ENCODE data around the gene WIPF3.

WIPF3 gene

DNA sequence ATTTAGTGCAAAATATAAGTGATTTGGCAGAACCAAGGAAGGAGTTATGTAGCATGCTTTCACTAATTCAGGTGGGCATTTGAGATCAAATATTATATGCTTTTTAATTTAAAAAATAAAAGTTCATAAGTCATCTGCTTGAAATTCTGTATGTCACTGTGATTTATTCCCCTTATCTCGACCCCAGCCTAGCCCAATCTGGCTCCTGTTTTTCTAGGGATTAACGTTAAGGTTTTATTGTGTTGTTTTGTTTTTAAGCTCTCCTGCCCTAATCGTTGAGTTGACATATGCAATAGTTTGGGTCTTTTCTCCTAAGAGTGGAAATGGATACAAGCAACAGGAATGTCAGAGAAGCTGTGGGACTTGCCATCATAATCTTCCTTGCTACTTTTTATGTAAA is 42.6 kb downstream of the WIPF3 start:
- H3K36me3 Mint-ChIP-seq (ENCODE audit: low read depth): no peaks in the 10 kb centered on the region
- H3K4me3 Mint-ChIP-seq: no peak overlapping the region
- DNase-seq: no peak
- no peaks in the 10 kb centered on the region for H3K9me3 Mint-ChIP-seq
- peaks cover 9% of the 10 kb centered on the region for H3K27me3 Mint-ChIP-seq
- no peak overlapping the region for H3K27ac Mint-ChIP-seq
- H3K4me1 Mint-ChIP-seq (ENCODE audit: low read depth): no peaks in the 10 kb centered on the region

DNA sequence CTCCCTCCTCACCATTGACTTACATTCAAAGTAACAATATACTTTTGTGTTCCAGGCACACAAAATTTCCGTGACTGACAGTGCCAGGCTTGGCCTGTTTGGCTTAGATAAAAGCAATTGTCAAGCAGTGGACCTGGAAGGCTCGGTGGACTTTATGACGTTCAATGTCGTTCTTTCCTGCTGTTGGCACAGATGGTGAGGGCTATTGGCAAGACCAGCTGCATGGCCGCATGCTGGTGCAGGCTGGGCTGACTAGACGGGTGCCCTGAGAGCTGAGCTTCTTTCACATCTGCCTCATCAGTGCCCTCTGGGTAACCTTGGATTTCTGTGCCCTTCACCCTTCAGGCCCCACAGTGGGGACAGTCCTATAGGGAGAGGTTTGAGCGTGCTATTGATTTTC is 45.2 kb downstream of the WIPF3 start:
- Mint-ChIP-seq H3K36me3 (ENCODE audit: low read depth) (no peaks in the 10 kb centered on the region), H3K4me1 (ENCODE audit: low read depth) (no peaks in the 10 kb centered on the region), H3K27ac (no peak overlapping the region), H3K9me3 (no peaks in the 10 kb centered on the region), H3K27me3 (peaks cover 12% of the 10 kb centered on the region), H3K4me3 (no peak overlapping the region)
- no peak for DNase-seq

DNA sequence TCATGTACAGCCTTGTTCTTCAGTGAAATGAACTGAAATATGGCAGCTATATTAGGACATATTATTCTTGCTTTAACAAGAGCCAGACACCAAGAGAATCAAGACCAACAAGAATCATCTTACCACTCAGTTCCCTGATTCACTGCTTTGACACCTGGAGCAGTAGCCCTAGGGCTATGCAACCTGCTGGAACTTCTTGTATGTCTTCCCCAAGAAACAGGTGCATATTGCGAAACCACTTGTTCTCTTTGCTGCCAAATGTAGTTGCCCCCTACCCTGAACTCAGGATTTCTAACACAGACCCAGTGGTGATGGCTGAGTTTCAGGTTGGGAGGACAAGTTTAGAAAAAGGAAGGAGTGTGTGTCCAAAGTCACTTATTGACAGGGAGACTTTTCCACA is 46.1 kb downstream of the WIPF3 start:
- Mint-ChIP-seq H3K4me3 (no peak overlapping the region), H3K36me3 (ENCODE audit: low read depth) (no peaks in the 10 kb centered on the region)

DNA sequence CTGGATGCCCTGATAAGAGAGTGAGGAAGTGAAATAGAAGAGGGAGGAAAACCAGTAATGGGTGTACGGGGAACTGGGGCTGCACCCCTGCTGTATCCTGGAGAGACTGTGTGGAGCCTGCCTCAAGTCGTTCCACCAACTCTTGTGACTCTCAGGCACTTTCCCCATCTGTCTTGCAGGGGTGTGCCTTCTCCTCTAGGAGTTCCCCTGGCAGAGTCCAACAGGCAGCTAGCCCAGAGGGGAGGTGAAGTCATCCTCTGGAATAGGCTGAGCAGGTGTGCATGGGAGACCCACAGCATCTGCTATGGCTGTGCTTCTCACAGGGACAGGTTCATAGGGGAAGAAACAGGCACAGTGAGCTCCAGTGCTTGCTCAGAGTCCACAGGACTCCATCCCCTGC is 46.8 kb downstream of the WIPF3 start:
- Mint-ChIP-seq H3K9me3 (no peaks in the 10 kb centered on the region), H3K27me3 (peaks cover 11% of the 10 kb centered on the region), H3K4me1 (ENCODE audit: low read depth) (no peaks in the 10 kb centered on the region), H3K36me3 (ENCODE audit: low read depth) (no peaks in the 10 kb centered on the region), H3K4me3 (no peak overlapping the region), H3K27ac (no peak overlapping the region)
- DNase-seq: no peak

More for the DNA sequence above, 46.1 kb downstream of the WIPF3 start:
- no peak for DNase-seq
- Mint-ChIP-seq H3K4me1 (ENCODE audit: low read depth) (no peaks in the 10 kb centered on the region), H3K27ac (no peak overlapping the region), H3K27me3 (peaks cover 12% of the 10 kb centered on the region), H3K9me3 (no peaks in the 10 kb centered on the region)

DNA sequence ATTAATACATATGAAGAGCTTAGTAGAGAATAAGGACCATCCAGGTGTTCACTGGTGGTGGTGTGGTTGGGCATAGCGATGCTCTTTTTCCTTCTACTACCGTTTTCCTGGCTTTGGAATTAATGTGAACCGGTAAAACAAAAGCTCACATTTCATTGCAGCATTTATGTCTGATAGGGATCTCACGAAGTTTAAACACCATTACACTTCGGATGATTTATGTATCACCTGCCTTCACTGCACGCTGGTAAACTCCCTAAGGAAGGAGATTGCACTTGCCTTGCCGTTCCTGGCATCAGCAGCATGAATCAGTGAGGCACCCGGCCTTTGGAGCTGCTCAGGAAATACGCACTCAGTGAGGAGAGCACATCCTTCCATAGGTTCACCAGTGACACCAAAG is 47.5 kb downstream of the WIPF3 start:
- Mint-ChIP-seq H3K36me3 (ENCODE audit: low read depth) (no peaks in the 10 kb centered on the region), H3K27ac (no peak overlapping the region), H3K4me1 (ENCODE audit: low read depth) (no peaks in the 10 kb centered on the region), H3K9me3 (no peaks in the 10 kb centered on the region), H3K27me3 (peaks cover 12% of the 10 kb centered on the region), H3K4me3 (no peak overlapping the region)
- no peak for DNase-seq

DNA sequence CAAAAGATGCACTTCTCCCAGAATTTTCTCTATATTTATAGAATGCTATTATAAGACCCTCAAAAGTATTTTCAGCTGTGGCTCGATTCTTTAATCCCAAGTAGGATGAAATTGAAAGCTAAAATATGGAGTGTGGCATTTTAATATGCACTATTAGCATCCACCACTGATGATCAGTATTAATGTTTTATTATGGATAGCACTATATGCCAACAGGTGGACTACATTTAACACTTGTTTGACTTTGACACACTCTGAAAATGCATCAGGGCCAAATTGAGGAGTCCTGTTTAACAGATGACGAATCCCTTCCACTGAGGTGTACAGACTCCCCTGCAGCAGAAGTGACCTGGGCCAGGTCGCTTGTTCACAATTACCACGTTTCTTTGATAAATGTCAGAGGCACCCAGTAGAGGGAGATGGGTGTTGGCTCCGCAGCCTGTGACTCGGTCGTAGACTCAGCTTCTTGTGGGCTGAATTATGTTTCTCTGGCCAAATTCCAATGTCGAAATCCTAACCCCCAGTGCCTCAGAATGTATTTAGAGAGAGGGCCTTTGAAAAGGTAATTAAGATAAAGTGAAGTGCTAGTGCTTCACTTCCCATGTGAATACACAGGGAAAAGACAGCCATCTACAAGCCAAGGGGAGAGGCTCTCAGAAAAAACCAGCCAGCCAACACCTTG is 48.1 kb downstream of the WIPF3 start:
- DNase-seq: no peak
- Mint-ChIP-seq H3K27me3 (peaks cover 15% of the 10 kb centered on the region), H3K36me3 (ENCODE audit: low read depth) (no peaks in the 10 kb centered on the region), H3K4me3 (no peak overlapping the region), H3K27ac (no peak overlapping the region), H3K4me1 (ENCODE audit: low read depth) (no peaks in the 10 kb centered on the region), H3K9me3 (no peaks in the 10 kb centered on the region)

DNA sequence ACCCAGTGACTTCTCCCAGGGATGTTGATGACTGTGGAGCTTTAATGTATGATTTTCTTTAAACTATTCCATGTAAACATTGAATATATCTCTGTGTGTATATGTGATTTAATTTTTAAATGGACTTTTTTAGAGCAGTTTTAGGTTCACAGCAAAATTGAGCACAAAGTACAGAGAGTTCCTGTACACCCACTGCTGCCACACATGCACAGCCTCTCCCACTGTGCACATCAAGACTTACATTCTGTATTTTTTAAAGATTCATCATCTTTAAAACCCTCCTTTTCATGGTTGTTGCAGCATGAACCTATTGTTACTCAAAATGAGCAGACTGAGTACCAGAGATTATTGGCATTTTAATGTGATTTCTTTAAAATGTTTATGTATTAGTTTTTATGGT is 51.3 kb downstream of the WIPF3 start:
- no peak for DNase-seq
- no peak overlapping the region for H3K27ac Mint-ChIP-seq
- H3K4me1 Mint-ChIP-seq (ENCODE audit: low read depth): no peaks in the 10 kb centered on the region
- H3K27me3 Mint-ChIP-seq: peaks cover 10% of the 10 kb centered on the region
- H3K4me3 Mint-ChIP-seq: no peak overlapping the region
- no peaks in the 10 kb centered on the region for H3K36me3 Mint-ChIP-seq (ENCODE audit: low read depth)
- no peaks in the 10 kb centered on the region for H3K9me3 Mint-ChIP-seq

DNA sequence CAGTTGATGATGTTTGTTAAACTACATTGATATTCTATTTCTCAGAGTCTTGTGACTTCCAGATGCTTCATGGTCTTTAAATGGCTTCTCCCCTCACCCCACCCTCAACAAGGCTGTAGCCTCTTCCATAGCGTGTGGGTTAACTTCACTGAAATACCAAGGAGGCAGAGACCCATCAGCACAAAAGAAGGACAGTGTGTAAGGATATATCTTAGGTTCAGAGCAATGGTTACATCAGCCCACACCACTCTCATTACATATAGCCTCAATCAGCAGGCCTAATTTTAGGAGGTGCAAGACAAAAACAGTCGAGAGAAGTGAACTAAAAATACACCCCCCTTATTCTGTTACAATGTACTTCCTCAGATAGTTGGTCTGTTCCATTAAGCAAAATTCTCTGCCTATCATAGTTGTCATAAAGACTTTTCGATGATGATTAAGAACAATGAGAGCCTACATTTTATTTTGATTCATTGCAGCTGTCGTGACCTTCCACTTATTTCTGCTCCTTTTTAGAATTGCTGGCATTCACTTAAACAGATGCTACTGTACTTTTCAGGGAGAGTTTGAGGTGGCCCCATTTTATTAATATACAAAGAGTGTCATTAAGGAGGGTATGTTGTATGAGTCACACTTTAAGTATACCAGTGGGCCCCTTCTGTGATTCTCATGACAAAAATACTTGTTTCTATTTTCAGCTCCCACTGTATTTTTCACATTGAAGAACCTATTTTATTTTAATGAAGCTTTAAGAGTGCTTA is 52.1 kb downstream of the WIPF3 start:
- Mint-ChIP-seq H3K36me3 (ENCODE audit: low read depth) (no peaks in the 10 kb centered on the region), H3K9me3 (no peaks in the 10 kb centered on the region), H3K27ac (no peak overlapping the region), H3K4me3 (no peak overlapping the region), H3K27me3 (peaks cover 10% of the 10 kb centered on the region), H3K4me1 (ENCODE audit: low read depth) (no peaks in the 10 kb centered on the region)
- no peak for DNase-seq

DNA sequence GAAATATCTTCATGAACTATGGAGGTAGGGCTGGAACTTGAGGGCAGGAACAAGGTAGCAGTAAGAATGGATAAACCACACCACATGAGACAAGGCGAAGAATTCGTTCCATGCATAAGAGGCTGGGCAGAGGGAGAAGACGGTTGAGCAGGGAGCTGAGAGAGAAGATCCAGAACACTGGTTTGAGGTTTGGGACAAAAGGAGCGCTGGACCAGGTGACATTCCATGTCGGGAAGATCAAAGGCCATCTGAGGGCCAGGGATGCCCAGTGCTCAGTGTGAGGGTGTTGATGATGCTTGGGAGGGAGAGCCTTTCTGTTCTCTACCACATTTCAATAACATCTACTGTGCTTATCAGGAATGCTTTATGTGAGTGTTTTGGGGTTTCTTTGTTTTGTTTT is 52.8 kb downstream of the WIPF3 start:
- Mint-ChIP-seq H3K36me3 (ENCODE audit: low read depth) (no peaks in the 10 kb centered on the region), H3K4me1 (ENCODE audit: low read depth) (no peaks in the 10 kb centered on the region), H3K27ac (no peak overlapping the region), H3K9me3 (no peaks in the 10 kb centered on the region), H3K27me3 (peaks cover 10% of the 10 kb centered on the region), H3K4me3 (no peak overlapping the region)
- DNase-seq: no peak

DNA sequence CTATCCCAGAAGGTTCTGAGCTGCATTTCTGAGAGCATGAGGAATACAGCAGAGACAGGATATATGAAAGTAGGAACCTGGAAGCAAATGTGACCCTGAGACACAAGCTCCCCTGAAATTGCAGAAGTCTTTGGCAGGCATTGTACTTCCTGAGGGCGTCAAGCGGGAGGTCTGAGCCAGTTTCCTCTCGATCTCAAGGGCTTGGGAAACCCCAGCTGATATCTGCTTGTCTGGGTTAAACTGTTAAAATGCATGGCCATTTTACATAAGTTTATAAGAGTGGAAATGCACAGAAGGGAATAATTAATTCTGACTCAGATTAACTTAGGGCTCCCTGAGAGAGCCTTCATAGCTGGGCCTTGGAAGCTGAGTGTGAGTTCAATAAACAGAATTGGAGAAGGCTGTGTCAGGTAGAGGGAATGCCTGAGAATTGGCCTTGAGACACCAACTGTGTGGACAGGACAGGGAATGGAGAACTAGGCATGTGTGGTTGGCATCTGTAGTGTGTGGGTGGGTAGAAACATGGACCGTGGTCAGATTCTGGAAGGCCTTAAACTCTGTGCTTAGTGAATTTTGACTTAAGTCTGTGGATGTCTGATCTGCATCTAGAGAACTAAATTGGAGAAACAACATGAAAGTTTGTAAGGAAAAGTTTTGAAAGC is 53.3 kb downstream of the WIPF3 start:
- no peaks in the 10 kb centered on the region for H3K9me3 Mint-ChIP-seq
- no peak overlapping the region for H3K27ac Mint-ChIP-seq
- no peaks in the 10 kb centered on the region for H3K4me1 Mint-ChIP-seq (ENCODE audit: low read depth)
- H3K27me3 Mint-ChIP-seq: peaks cover 6% of the 10 kb centered on the region
- no peak for DNase-seq
- H3K36me3 Mint-ChIP-seq (ENCODE audit: low read depth): no peaks in the 10 kb centered on the region
- H3K4me3 Mint-ChIP-seq: no peak overlapping the region

DNA sequence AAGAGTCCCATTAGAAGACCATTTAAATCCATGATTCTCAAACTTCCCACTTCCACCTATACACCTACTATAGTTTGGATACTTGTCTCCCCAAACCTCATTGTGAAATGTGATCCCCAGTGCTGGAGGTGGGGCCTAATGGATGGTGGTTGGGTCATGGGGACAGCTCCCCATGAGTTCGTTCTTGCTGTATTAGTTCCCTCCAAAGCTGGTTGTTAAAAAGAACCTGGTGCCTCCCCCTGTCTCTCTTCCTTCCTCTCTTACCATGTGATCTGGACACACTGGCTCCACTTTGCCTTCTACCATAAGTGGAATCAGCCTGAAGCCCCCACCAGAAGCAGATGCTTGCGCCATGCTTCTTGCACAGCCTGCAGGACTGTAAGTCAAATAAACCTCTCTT is 53.9 kb downstream of the WIPF3 start:
- Mint-ChIP-seq H3K27ac (no peak overlapping the region), H3K36me3 (ENCODE audit: low read depth) (no peaks in the 10 kb centered on the region), H3K4me3 (no peak overlapping the region), H3K9me3 (no peaks in the 10 kb centered on the region), H3K4me1 (ENCODE audit: low read depth) (no peaks in the 10 kb centered on the region), H3K27me3 (peaks cover 6% of the 10 kb centered on the region)
- no peak for DNase-seq

DNA sequence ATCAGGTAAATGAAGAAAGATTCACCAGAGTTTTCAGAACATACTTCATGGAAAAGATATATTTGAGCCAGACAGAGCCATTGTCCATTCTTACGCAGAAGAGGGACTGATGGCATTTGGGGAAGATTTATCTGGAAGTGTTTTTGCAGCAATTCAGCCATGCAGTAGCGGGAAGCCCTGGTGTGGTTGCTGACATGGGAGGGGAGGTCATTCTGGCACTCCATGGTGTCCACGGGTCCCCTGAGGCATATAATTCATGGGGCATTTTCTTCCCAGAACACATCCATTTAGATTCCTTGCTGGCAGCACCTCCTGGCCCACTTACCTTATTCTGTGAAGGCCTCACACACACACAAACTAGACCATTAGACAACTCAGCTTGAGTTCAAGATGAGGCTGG is 55.6 kb downstream of the WIPF3 start:
- H3K4me3 Mint-ChIP-seq: no peak overlapping the region
- H3K27me3 Mint-ChIP-seq: peaks cover 6% of the 10 kb centered on the region
- DNase-seq: no peak
- no peak overlapping the region for H3K27ac Mint-ChIP-seq
- peaks cover 2% of the 10 kb centered on the region for H3K4me1 Mint-ChIP-seq (ENCODE audit: low read depth)
- no peaks in the 10 kb centered on the region for H3K36me3 Mint-ChIP-seq (ENCODE audit: low read depth)
- H3K9me3 Mint-ChIP-seq: no peaks in the 10 kb centered on the region

DNA sequence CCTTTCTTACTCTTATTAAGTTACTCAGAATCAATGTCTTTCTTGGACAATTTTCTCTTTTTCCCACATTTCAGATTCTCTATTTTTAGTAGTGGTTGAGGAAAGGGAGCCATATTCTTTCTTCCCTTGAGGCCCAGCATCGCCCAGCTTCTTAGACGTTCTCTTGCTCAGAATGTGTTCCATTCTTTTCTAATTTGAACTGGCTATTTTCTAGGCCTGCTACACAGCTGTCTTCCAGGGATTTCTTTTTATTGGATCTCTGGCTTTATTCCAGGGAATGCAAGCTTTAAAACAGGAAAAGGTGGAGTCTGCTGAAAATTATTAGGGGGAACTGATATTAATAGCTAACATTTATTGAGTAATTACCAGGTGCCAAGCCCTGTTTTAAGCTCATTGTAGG is 58.3 kb downstream of the WIPF3 start:
- peaks cover 2% of the 10 kb centered on the region for H3K4me1 Mint-ChIP-seq (ENCODE audit: low read depth)
- DNase-seq: no peak
- H3K27me3 Mint-ChIP-seq: no peaks in the 10 kb centered on the region
- no peak overlapping the region for H3K4me3 Mint-ChIP-seq
- no peaks in the 10 kb centered on the region for H3K9me3 Mint-ChIP-seq
- no peak overlapping the region for H3K27ac Mint-ChIP-seq
- no peaks in the 10 kb centered on the region for H3K36me3 Mint-ChIP-seq (ENCODE audit: low read depth)

DNA sequence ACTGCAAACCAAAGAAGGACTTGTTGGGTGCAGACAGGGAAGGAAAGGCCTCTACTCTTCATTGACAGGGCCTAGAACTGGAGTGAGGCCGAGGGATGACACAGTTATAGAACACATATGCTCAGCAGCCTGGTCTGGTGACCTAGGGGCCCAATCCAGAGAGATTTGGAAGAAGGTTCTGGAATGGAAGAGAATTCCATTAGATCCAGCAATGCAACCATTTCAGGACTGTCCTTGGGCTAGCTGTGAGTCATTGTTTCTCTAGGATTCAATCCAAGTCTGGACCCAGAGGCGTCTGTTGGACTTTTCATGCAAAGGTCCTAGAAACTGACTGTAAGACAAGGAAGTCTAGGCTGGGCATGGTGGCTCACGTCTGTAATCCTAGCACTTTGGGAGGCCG is 59.2 kb downstream of the WIPF3 start:
- peaks cover 6% of the 10 kb centered on the region for H3K27me3 Mint-ChIP-seq
- no peaks in the 10 kb centered on the region for H3K9me3 Mint-ChIP-seq
- no peak overlapping the region for H3K27ac Mint-ChIP-seq
- H3K4me1 Mint-ChIP-seq (ENCODE audit: low read depth): peaks cover 2% of the 10 kb centered on the region
- no peaks in the 10 kb centered on the region for H3K36me3 Mint-ChIP-seq (ENCODE audit: low read depth)
- no peak for DNase-seq
- H3K4me3 Mint-ChIP-seq: no peak overlapping the region

DNA sequence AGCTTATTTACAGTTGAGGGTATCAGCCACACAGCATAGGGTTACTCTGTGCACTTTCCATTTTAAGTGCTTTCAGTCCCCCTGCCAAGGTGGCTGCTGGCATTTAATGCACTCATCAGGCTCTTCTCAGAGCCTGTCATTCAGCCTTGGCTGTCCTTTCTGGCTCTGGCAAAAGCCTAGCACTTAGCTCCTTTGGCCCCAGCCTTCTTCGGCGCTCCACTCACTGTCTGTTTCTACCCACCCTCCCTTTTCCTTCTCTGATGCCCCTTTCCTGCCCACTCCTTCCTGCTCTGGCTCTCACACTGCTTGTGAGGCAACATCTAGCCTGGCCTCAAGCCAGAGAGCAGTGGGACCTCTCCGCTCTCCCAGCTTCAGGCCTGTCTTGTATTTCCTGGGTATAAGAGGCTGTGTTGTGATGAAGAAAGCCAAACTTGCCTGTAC is 60.2 kb downstream of the WIPF3 start:
- H3K27me3 Mint-ChIP-seq: peaks cover 10% of the 10 kb centered on the region
- H3K36me3 Mint-ChIP-seq (ENCODE audit: low read depth): no peaks in the 10 kb centered on the region
- DNase-seq: no peak
- no peaks in the 10 kb centered on the region for H3K9me3 Mint-ChIP-seq
- peaks cover 2% of the 10 kb centered on the region for H3K4me1 Mint-ChIP-seq (ENCODE audit: low read depth)
- H3K4me3 Mint-ChIP-seq: no peak overlapping the region
- no peak overlapping the region for H3K27ac Mint-ChIP-seq
